NOMO-1 treated with dmso at 0.1 percent for 144 hours (cell line): ENCODE measurements around the gene ACAP3.

Source experiments
- DNase-seq: peaks from one replicate; lab custom pipeline; 2025; ENCODE audit not compliant: unreplicated experiment; lab: John Stamatoyannopoulos, UW

Gene ACAP3

GRCh38 chr1:1307923-1308755 is at the start of gene ACAP3, which contains the start of gene PUSL1:
ACAP3 (minus strand) TSS chr1:1307930; CDS start chr1:1307815, 115 bp downstream.
PUSL1 (plus strand) TSS chr1:1308597; CDS start chr1:1308644, 47 bp downstream.
- DNase-seq: peak; percentile 95

- no peak for DNase-seq
Observed at GRCh38 chr1:1356796-1357401, 49.2 kb upstream of the ACAP3 start.

- no peak for DNase-seq
Observed at GRCh38 chr1:1356166-1356795, 48.6 kb upstream of the ACAP3 start.

GRCh38 chr1:1355416-1355815 is 47.7 kb upstream of the ACAP3 start:
- no peak for DNase-seq

GRCh38 chr1:1354271-1355247 is 46.8 kb upstream of the ACAP3 start:
- no peak for DNase-seq

GRCh38 chr1:1353389-1354151 is 45.8 kb upstream of the ACAP3 start:
- DNase-seq: no peak

GRCh38 chr1:1352786-1353388 is 45.2 kb upstream of the ACAP3 start:
- no peak for DNase-seq

GRCh38 chr1:1351511-1352427 is 44.0 kb upstream of the ACAP3 start:
- DNase-seq: no peak

- peak; percentile 20 for DNase-seq
Observed at GRCh38 chr1:1349256-1350012, 41.7 kb upstream of the ACAP3 start, which contains the start of gene DVL1. DVL1 (minus strand) TSS chr1:1349418; CDS start chr1:1349065, 353 bp downstream.

GRCh38 chr1:1348420-1349255 is 40.9 kb upstream of the ACAP3 start:
- no peak for DNase-seq

- DNase-seq: no peak
Observed at GRCh38 chr1:1347663-1348419, 40.1 kb upstream of the ACAP3 start.

GRCh38 chr1:1347026-1347595 is 39.4 kb upstream of the ACAP3 start:
- DNase-seq: no peak

- no peak for DNase-seq
Observed at GRCh38 chr1:1346501-1346890, 38.8 kb upstream of the ACAP3 start.

GRCh38 chr1:1345860-1346500 is 38.2 kb upstream of the ACAP3 start:
- DNase-seq: no peak

GRCh38 chr1:1345384-1345783 is 37.7 kb upstream of the ACAP3 start:
- DNase-seq: no peak
